ENCODE results near the gene C11orf58. TPM values are rescaled to one million over a fixed set of nuclear protein-coding genes. Genes with fewer than 3 reads are reported as not detected.

The C11orf58 gene
- polyA plus RNA-seq, 2 donors, result 45.1 to 65.4 TPM

- H3K4me3 ChIP-seq (ENCODE audit: low read depth in 1 of 2, low read length in 2 of 2), result no peak overlapping the region
- no peaks in the 10 kb centered on the region for H3K9me3 ChIP-seq (ENCODE audit: control insufficient read depth in 2 of 2, insufficient read depth in 1 of 2, low read depth in 1 of 2, low read length in 1 of 2)
- peaks cover 4 to 7% of the 10 kb centered on the region in 2 donors for H3K4me1 ChIP-seq (ENCODE audit: control insufficient read depth in 2 of 2, insufficient read depth in 2 of 2, low read length in 1 of 2)
- no peaks in the 10 kb centered on the region for H3K27me3 ChIP-seq (ENCODE audit: control insufficient read depth in 1 of 2, insufficient read depth in 2 of 2, low read length in 2 of 2)
- WGBS, 2 donors, result 84 to 86% methylated on average over 8 of the region's 8 CpGs
- H3K27ac ChIP-seq (ENCODE audit: low read depth in 2 of 2, low read length in 1 of 2), result no peak overlapping the region
- peaks cover 0 to 23% of the 10 kb centered on the region in 2 donors for H3K36me3 ChIP-seq (ENCODE audit: control insufficient read depth in 2 of 2, insufficient read depth in 2 of 2, low read length in 1 of 2)
These were observed 56.7 kb downstream of the C11orf58 start for GRCh38 chr11:16795146-16795545.

- Histone ChIP-seq H3K4me3 (ENCODE audit: low read depth in 1 of 2, low read length in 2 of 2) (no peak overlapping the region), H3K4me1 (ENCODE audit: control insufficient read depth in 2 of 2, insufficient read depth in 2 of 2, low read length in 1 of 2) (peaks cover 2% of the 10 kb centered on the region in 2 donors), H3K27me3 (ENCODE audit: control insufficient read depth in 1 of 2, insufficient read depth in 2 of 2, low read length in 2 of 2) (no peaks in the 10 kb centered on the region), H3K27ac (ENCODE audit: low read depth in 2 of 2, low read length in 1 of 2) (no peak overlapping the region), H3K36me3 (ENCODE audit: control insufficient read depth in 2 of 2, insufficient read depth in 2 of 2, low read length in 1 of 2) (peaks cover 0 to 24% of the 10 kb centered on the region in 2 donors), H3K9me3 (ENCODE audit: control insufficient read depth in 2 of 2, insufficient read depth in 1 of 2, low read depth in 1 of 2, low read length in 1 of 2) (no peaks in the 10 kb centered on the region)
- 83 to 84% methylated on average over 4 of the region's 4 CpGs for WGBS, 2 donors
These were observed 57.9 kb downstream of the C11orf58 start for GRCh38 chr11:16796311-16796710.

- Histone ChIP-seq H3K36me3 (ENCODE audit: control insufficient read depth in 2 of 2, insufficient read depth in 2 of 2, low read length in 1 of 2) (peaks cover 0 to 28% of the 10 kb centered on the region in 2 donors), H3K9me3 (ENCODE audit: control insufficient read depth in 2 of 2, insufficient read depth in 1 of 2, low read depth in 1 of 2, low read length in 1 of 2) (no peaks in the 10 kb centered on the region), H3K4me3 (ENCODE audit: low read depth in 1 of 2, low read length in 2 of 2) (no peak overlapping the region), H3K27me3 (ENCODE audit: control insufficient read depth in 1 of 2, insufficient read depth in 2 of 2, low read length in 2 of 2) (no peaks in the 10 kb centered on the region), H3K27ac (ENCODE audit: low read depth in 2 of 2, low read length in 1 of 2) (no peak overlapping the region), H3K4me1 (ENCODE audit: control insufficient read depth in 2 of 2, insufficient read depth in 2 of 2, low read length in 1 of 2) (no peaks in the 10 kb centered on the region)
- 73 to 80% methylated on average over 3 of the region's 3 CpGs for WGBS, 2 donors
These were observed 59.3 kb downstream of the C11orf58 start for GRCh38 chr11:16797776-16798175.

- Histone ChIP-seq H3K27ac (ENCODE audit: low read depth in 2 of 2, low read length in 1 of 2) (no peak overlapping the region), H3K27me3 (ENCODE audit: control insufficient read depth in 1 of 2, insufficient read depth in 2 of 2, low read length in 2 of 2) (no peaks in the 10 kb centered on the region), H3K4me1 (ENCODE audit: control insufficient read depth in 2 of 2, insufficient read depth in 2 of 2, low read length in 1 of 2) (no peaks in the 10 kb centered on the region), H3K36me3 (ENCODE audit: control insufficient read depth in 2 of 2, insufficient read depth in 2 of 2, low read length in 1 of 2) (peaks cover 0 to 18% of the 10 kb centered on the region in 2 donors), H3K4me3 (ENCODE audit: low read depth in 1 of 2, low read length in 2 of 2) (no peak overlapping the region), H3K9me3 (ENCODE audit: control insufficient read depth in 2 of 2, insufficient read depth in 1 of 2, low read depth in 1 of 2, low read length in 1 of 2) (no peaks in the 10 kb centered on the region)
- WGBS, 2 donors, result 76 to 81% methylated on average over 1 of the region's 1 CpG
These were observed 60.8 kb downstream of the C11orf58 start for GRCh38 chr11:16799221-16799620.

- Histone ChIP-seq H3K27me3 (ENCODE audit: control insufficient read depth in 1 of 2, insufficient read depth in 2 of 2, low read length in 2 of 2) (no peaks in the 10 kb centered on the region), H3K4me3 (ENCODE audit: low read depth in 1 of 2, low read length in 2 of 2) (no peak overlapping the region), H3K9me3 (ENCODE audit: control insufficient read depth in 2 of 2, insufficient read depth in 1 of 2, low read depth in 1 of 2, low read length in 1 of 2) (no peaks in the 10 kb centered on the region), H3K4me1 (ENCODE audit: control insufficient read depth in 2 of 2, insufficient read depth in 2 of 2, low read length in 1 of 2) (no peaks in the 10 kb centered on the region), H3K36me3 (ENCODE audit: control insufficient read depth in 2 of 2, insufficient read depth in 2 of 2, low read length in 1 of 2) (peaks cover 0 to 20% of the 10 kb centered on the region in 2 donors), H3K27ac (ENCODE audit: low read depth in 2 of 2, low read length in 1 of 2) (no peak overlapping the region)
These were observed 61.4 kb downstream of the C11orf58 start for GRCh38 chr11:16799890-16800289.

- Histone ChIP-seq H3K4me3 (ENCODE audit: low read depth in 1 of 2, low read length in 2 of 2) (no peak overlapping the region), H3K27me3 (ENCODE audit: control insufficient read depth in 1 of 2, insufficient read depth in 2 of 2, low read length in 2 of 2) (no peaks in the 10 kb centered on the region), H3K27ac (ENCODE audit: low read depth in 2 of 2, low read length in 1 of 2) (no peak overlapping the region), H3K4me1 (ENCODE audit: control insufficient read depth in 2 of 2, insufficient read depth in 2 of 2, low read length in 1 of 2) (no peaks in the 10 kb centered on the region), H3K9me3 (ENCODE audit: control insufficient read depth in 2 of 2, insufficient read depth in 1 of 2, low read depth in 1 of 2, low read length in 1 of 2) (no peaks in the 10 kb centered on the region), H3K36me3 (ENCODE audit: control insufficient read depth in 2 of 2, insufficient read depth in 2 of 2, low read length in 1 of 2) (peaks cover 0 to 20% of the 10 kb centered on the region in 2 donors)
These were observed 61.9 kb downstream of the C11orf58 start for GRCh38 chr11:16800382-16800781.

- H3K9me3 ChIP-seq (ENCODE audit: control insufficient read depth in 2 of 2, insufficient read depth in 1 of 2, low read depth in 1 of 2, low read length in 1 of 2), result no peaks in the 10 kb centered on the region
- H3K4me1 ChIP-seq (ENCODE audit: control insufficient read depth in 2 of 2, insufficient read depth in 2 of 2, low read length in 1 of 2), result peaks cover 0 to 2% of the 10 kb centered on the region in 2 donors
- 88 to 89% methylated on average over 10 of the region's 10 CpGs for WGBS, 2 donors
- no peak overlapping the region for H3K27ac ChIP-seq (ENCODE audit: low read depth in 2 of 2, low read length in 1 of 2)
- H3K27me3 ChIP-seq (ENCODE audit: control insufficient read depth in 1 of 2, insufficient read depth in 2 of 2, low read length in 2 of 2), result no peaks in the 10 kb centered on the region
- H3K36me3 ChIP-seq (ENCODE audit: control insufficient read depth in 2 of 2, insufficient read depth in 2 of 2, low read length in 1 of 2), result peaks cover 0 to 23% of the 10 kb centered on the region in 2 donors
- H3K4me3 ChIP-seq (ENCODE audit: low read depth in 1 of 2, low read length in 2 of 2), result no peak overlapping the region
These were observed 63.0 kb downstream of the C11orf58 start for GRCh38 chr11:16801288-16801980.

GRCh38 chr11:16804104-16804947, 65.9 kb downstream of the C11orf58 start:
- Histone ChIP-seq H3K27me3 (ENCODE audit: control insufficient read depth in 1 of 2, insufficient read depth in 2 of 2, low read length in 2 of 2) (no peaks in the 10 kb centered on the region), H3K4me1 (ENCODE audit: control insufficient read depth in 2 of 2, insufficient read depth in 2 of 2, low read length in 1 of 2) (peaks cover 0 to 5% of the 10 kb centered on the region in 2 donors), H3K36me3 (ENCODE audit: control insufficient read depth in 2 of 2, insufficient read depth in 2 of 2, low read length in 1 of 2) (peaks cover 0 to 22% of the 10 kb centered on the region in 2 donors), H3K4me3 (ENCODE audit: low read depth in 1 of 2, low read length in 2 of 2) (no peak overlapping the region), H3K9me3 (ENCODE audit: control insufficient read depth in 2 of 2, insufficient read depth in 1 of 2, low read depth in 1 of 2, low read length in 1 of 2) (no peaks in the 10 kb centered on the region), H3K27ac (ENCODE audit: low read depth in 2 of 2, low read length in 1 of 2) (no peak overlapping the region)
- 45 to 59% methylated on average over 7 of the region's 7 CpGs for WGBS, 2 donors

- peaks cover 0 to 21% of the 10 kb centered on the region in 2 donors for H3K36me3 ChIP-seq (ENCODE audit: control insufficient read depth in 2 of 2, insufficient read depth in 2 of 2, low read length in 1 of 2)
- H3K27ac ChIP-seq (ENCODE audit: low read depth in 2 of 2, low read length in 1 of 2), result no peak overlapping the region
- H3K9me3 ChIP-seq (ENCODE audit: control insufficient read depth in 2 of 2, insufficient read depth in 1 of 2, low read depth in 1 of 2, low read length in 1 of 2), result no peaks in the 10 kb centered on the region
- H3K4me3 ChIP-seq (ENCODE audit: low read depth in 1 of 2, low read length in 2 of 2), result no peak overlapping the region
- 78 to 85% methylated on average over 8 of the region's 8 CpGs for WGBS, 2 donors
- peaks cover 0 to 9% of the 10 kb centered on the region in 2 donors for H3K4me1 ChIP-seq (ENCODE audit: control insufficient read depth in 2 of 2, insufficient read depth in 2 of 2, low read length in 1 of 2)
- no peaks in the 10 kb centered on the region for H3K27me3 ChIP-seq (ENCODE audit: control insufficient read depth in 1 of 2, insufficient read depth in 2 of 2, low read length in 2 of 2)
These were observed 67.5 kb downstream of the C11orf58 start for GRCh38 chr11:16805938-16806337.
